Neural progenitor cell (in vitro differentiated cells): ENCODE results near the gene BCL2L13.

ENCODE experiments used
- EZH2 ChIP-seq: fragments of 200-600 bp; sonication (generic); IDR thresholded peaks from 2 replicates; pipeline ENCODE4 v1.6.1; 2017; ENCODE audit warnings: antibody characterized with exemption, mild to moderate bottlenecking, moderate library complexity
- EZH2phosphoT487 ChIP-seq: fragments of 200-600 bp; sonication (generic); IDR thresholded peaks from 2 replicates; pipeline ENCODE4 v1.6.1; 2017; ENCODE audit warnings: antibody characterized with exemption
- TF ChIP-seq, protein P1 (sequence below): fragments of 200-600 bp; sonication (generic); IDR thresholded peaks from 2 replicates; pipeline ENCODE4 v1.5.1; 2017; ENCODE audit warnings: antibody characterized with exemption, mild to moderate bottlenecking

DNA sequence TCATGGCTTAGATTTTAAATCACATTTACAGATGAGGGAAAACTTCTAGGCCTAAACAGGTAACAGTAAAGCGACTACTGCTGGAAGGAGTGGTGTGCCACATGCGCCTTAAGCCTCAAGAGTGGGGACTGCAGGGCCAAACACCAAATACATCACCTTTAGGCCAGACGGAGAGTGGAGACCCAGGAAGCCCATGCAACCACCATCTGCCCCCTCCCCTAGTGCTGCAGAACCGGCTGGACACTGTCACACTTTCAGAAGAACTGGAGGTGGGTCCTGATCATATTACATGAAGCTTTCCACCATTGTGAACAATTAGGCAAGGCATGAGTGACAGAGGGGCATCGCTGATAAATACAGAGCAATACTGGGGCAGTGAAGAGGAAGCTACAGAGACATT lies 46.4 kb upstream of the BCL2L13 start:
- TF ChIP-seq, protein P1, sequence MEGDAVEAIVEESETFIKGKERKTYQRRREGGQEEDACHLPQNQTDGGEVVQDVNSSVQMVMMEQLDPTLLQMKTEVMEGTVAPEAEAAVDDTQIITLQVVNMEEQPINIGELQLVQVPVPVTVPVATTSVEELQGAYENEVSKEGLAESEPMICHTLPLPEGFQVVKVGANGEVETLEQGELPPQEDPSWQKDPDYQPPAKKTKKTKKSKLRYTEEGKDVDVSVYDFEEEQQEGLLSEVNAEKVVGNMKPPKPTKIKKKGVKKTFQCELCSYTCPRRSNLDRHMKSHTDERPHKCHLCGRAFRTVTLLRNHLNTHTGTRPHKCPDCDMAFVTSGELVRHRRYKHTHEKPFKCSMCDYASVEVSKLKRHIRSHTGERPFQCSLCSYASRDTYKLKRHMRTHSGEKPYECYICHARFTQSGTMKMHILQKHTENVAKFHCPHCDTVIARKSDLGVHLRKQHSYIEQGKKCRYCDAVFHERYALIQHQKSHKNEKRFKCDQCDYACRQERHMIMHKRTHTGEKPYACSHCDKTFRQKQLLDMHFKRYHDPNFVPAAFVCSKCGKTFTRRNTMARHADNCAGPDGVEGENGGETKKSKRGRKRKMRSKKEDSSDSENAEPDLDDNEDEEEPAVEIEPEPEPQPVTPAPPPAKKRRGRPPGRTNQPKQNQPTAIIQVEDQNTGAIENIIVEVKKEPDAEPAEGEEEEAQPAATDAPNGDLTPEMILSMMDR = no peak
- no peak for TF ChIP-seq EZH2
- no peak for TF ChIP-seq EZH2phosphoT487
